GM12864 (cell line): Measurements from ENCODE around the gene CREBRF.

Source experiments
- DNase-seq: peaks from one replicate; pipeline ENCODE4 v3.0.0-alpha.2; 2011; ENCODE audit warnings: low read depth
- H3K4me3 ChIP-seq: 2 replicates; pipeline ENCODE4 v1.5.1; 2011; ENCODE audit warnings: mild to moderate bottlenecking, low read depth, low read length, control low read depth
- TF ChIP-seq, protein P1 (sequence below): IDR thresholded peaks from 2 replicates; pipeline ENCODE4 v1.5.1; 2011; ENCODE audit warnings: low read depth, mild to moderate bottlenecking, moderate library complexity, low read length, control low read depth, inconsistent platforms; ENCODE audit errors: missing control alignments

Gene CREBRF, protein sequence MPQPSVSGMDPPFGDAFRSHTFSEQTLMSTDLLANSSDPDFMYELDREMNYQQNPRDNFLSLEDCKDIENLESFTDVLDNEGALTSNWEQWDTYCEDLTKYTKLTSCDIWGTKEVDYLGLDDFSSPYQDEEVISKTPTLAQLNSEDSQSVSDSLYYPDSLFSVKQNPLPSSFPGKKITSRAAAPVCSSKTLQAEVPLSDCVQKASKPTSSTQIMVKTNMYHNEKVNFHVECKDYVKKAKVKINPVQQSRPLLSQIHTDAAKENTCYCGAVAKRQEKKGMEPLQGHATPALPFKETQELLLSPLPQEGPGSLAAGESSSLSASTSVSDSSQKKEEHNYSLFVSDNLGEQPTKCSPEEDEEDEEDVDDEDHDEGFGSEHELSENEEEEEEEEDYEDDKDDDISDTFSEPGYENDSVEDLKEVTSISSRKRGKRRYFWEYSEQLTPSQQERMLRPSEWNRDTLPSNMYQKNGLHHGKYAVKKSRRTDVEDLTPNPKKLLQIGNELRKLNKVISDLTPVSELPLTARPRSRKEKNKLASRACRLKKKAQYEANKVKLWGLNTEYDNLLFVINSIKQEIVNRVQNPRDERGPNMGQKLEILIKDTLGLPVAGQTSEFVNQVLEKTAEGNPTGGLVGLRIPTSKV

DNA sequence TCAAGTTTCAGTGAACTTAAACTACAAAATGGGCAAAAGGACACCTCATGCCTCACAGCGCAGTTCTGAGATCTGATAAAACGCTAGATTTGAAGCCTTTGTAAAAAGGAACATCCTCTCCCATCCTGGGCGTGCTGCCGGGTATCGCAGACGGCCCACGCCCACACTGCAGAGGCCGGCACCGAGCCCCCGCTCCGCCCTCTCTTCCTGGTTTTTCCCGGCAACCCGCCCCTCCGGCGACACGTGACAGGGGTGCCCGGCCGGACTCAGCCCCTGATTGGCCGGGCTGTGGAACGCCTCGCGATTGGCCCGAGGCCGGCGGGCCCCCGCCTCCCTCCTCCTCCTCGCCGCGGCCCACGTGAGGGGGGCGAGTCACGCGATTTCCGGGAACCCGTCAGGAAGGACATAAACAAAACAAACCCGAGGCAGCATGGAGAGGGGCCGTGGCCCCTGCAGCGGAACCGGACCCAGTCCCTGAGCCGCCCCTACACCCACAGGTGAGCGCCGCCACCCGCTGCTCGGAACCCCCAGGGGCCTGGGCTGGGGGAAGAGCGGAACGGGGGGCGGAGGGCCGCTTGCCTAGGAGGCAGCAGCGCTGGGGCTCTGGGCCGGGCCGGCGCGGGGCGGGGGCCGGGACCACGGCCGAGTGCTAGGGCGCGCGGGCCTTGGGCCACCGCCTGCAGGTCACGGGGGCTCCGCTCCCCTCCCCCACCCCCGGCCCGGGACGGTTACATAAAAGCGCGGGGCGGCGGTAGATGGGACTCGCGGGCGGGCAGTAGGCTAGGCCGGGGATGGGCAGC lies at the start of gene CREBRF:
Gene CREBRF (plus strand): TSS at position 370 of the 800 bp plus-strand sequence. CDS start 24,424 bp downstream, outside the sequence.
- peak within 1 kb of the TSS; percentile 72 for H3K4me3 ChIP-seq
- TF ChIP-seq, protein P1, sequence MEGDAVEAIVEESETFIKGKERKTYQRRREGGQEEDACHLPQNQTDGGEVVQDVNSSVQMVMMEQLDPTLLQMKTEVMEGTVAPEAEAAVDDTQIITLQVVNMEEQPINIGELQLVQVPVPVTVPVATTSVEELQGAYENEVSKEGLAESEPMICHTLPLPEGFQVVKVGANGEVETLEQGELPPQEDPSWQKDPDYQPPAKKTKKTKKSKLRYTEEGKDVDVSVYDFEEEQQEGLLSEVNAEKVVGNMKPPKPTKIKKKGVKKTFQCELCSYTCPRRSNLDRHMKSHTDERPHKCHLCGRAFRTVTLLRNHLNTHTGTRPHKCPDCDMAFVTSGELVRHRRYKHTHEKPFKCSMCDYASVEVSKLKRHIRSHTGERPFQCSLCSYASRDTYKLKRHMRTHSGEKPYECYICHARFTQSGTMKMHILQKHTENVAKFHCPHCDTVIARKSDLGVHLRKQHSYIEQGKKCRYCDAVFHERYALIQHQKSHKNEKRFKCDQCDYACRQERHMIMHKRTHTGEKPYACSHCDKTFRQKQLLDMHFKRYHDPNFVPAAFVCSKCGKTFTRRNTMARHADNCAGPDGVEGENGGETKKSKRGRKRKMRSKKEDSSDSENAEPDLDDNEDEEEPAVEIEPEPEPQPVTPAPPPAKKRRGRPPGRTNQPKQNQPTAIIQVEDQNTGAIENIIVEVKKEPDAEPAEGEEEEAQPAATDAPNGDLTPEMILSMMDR = no peak
- DNase-seq = peak; percentile 83

DNA sequence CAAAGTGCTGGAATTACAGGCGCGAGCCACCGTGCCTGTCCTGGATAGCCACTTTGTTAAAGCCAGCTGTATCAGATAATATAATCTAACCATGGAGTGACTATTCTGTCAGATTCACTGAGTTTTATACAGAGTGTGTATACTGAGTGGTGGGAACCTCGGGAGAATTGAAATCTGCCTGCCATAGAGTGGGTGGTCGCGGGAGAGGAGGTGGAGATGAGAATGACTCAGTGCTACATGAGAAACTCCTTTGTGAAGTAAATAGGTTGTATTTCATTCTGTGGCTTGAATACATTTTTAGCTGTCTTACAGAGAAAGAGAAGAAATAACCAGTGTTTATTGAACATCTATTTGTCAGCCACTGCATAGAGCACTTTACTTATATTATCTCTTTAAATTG lies 46.1 kb upstream of the CREBRF start:
- H3K4me3 ChIP-seq = no peak overlapping the region
- peak; percentile 13 for DNase-seq
- TF ChIP-seq, protein P1 = no peak

DNA sequence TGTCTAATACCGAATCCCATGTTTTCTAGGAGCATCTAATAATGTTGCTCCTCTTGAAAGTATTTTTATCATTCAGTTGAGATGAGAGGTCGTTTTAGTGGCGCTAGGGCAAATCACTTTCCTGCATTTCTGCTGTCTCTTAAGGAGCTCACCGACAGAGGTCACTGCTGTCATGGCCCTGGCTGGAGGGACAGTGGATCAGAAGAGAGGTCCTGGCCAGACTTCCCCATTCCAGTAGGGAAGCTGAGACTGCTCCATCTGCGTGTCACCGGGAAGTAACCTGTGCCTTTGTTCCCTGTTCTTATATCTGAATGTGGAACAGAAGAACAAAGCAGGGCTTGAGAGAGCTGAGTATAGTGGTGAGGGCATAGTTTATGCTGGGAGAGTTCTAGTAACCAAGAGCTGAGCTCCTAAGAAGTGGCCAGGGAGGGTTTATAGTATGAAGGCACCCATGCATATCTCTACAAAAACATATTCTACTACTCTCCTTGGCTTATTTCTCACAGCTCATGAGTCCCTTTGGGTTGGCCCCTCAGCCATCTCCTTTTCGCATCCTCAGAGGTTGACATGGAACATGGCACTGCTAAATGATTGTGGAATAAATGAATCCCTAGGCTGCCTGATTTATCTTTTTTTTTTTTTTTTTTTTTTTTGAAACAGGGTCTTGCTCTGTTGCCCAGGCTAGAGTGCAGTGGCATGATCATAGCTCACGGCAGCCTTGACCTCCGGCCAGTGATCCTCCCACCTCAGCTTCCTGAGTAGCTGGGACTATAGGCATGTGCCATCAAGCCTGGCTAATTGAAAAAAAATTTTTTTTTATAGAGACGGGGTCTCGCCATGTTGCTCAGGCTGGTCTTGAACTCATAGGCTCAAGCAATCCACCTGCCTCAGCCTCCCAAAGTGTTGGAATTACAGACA lies 45.3 kb upstream of the CREBRF start:
- DNase-seq = no peak

DNA sequence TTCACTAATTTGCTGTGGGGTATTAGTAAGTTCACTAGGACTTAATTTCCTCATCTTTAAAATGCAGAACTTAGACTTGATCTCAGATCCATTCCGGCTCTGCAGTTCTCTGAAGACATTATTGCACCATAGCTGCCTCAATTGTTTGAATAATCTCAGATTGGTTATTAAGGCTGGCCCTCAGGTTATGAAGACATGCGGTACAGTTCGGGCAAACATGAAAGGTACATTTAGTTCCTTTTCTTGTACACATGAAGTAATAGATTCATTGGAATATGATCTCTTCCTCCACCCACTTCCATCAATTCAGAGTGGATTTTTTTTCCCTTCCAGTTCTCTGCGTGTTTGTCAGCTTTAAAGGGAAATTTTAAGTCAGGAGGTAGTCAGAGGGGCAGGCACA lies 44.6 kb upstream of the CREBRF start:
- DNase-seq = no peak
- no peak overlapping the region for H3K4me3 ChIP-seq
- TF ChIP-seq, protein P1 = no peak

More for the DNA sequence above, 45.3 kb upstream of the CREBRF start:
- H3K4me3 ChIP-seq = no peak overlapping the region
- TF ChIP-seq, protein P1 = no peak

DNA sequence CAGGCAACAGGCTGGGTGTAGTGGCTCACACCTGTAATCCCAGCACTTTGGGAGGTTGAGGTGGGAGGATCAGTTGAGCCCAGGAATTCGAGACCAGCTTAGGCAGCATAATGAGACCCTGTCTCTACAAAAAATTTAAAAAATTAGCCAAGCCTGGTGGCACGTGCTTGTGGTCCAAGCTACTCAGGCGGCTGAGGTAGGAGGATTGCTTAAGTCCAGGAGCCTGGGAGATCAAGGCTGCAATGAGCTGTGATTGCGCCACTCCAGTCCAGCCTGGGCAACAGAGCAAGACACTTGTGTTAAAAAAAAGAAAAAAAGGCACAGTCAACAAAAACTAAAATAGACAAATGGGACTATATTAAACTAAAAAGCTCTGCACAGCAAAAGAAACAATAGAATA lies 43.3 kb upstream of the CREBRF start:
- no peak for DNase-seq
- H3K4me3 ChIP-seq = no peak overlapping the region
- TF ChIP-seq, protein P1 = no peak

DNA sequence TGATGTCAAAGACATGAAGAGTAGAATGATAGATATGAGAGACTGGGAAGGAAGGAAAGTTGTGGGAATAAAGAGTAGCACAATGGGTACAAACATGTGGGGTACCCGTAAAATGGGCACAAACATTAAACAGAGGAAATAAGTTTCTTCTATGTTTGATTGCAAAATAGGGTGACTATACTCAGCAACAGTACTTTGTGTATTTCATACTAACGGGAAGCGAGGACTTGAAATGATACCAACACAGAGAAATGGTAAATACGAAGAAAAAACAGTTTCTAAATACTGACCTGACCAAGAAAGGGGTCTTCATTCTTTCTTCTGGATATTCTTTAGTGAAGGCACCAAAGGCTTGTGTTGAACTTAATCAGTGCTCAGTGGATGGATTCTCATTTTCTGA lies 41.5 kb upstream of the CREBRF start:
- TF ChIP-seq, protein P1 = no peak
- DNase-seq = no peak
- no peak overlapping the region for H3K4me3 ChIP-seq
